GM18505 (cell line): ENCODE measurements around the gene PLA2G4E.

Source experiments
- ATAC-seq: cut with Tn5 transposase; IDR thresholded peaks from one replicate; pipeline ENCODE4 v1.9.1; 2021; ENCODE audit not compliant: unreplicated experiment
- POLR2A ChIP-seq: IDR thresholded peaks from 4 replicates; pipeline ENCODE4 v1.6.1; 2011; ENCODE audit warnings: borderline replicate concordance; ENCODE audit not compliant: insufficient read depth, insufficient read length; ENCODE audit errors: extremely low read depth

The PLA2G4E gene

GRCh38 chr15:41989573-41990242 is 31.1 kb downstream of the PLA2G4E start:
- peak; percentile 52 for ATAC-seq
- TF ChIP-seq POLR2A, result no peak

GRCh38 chr15:41988896-41989572 is 31.8 kb downstream of the PLA2G4E start:
- TF ChIP-seq POLR2A, result no peak
- no peak for ATAC-seq

GRCh38 chr15:41987925-41988275 is 32.9 kb downstream of the PLA2G4E start:
- no peak for TF ChIP-seq POLR2A
- no peak for ATAC-seq

GRCh38 chr15:41987246-41987924 is 33.5 kb downstream of the PLA2G4E start:
- no peak for ATAC-seq
- TF ChIP-seq POLR2A, result no peak

GRCh38 chr15:41985236-41986160 is 35.3 kb downstream of the PLA2G4E start:
- no peak for ATAC-seq
- no peak for TF ChIP-seq POLR2A

- no peak for ATAC-seq
- TF ChIP-seq POLR2A, result no peak
Observed at GRCh38 chr15:41984622-41985021, 36.2 kb downstream of the PLA2G4E start.

GRCh38 chr15:41983621-41984571 is 36.9 kb downstream of the PLA2G4E start:
- no peak for TF ChIP-seq POLR2A
- no peak for ATAC-seq

GRCh38 chr15:41983221-41983620 is 37.6 kb downstream of the PLA2G4E start:
- no peak for TF ChIP-seq POLR2A
- no peak for ATAC-seq

GRCh38 chr15:41982133-41982930 is 38.5 kb downstream of the PLA2G4E start:
- no peak for TF ChIP-seq POLR2A
- ATAC-seq, result no peak

DNA sequence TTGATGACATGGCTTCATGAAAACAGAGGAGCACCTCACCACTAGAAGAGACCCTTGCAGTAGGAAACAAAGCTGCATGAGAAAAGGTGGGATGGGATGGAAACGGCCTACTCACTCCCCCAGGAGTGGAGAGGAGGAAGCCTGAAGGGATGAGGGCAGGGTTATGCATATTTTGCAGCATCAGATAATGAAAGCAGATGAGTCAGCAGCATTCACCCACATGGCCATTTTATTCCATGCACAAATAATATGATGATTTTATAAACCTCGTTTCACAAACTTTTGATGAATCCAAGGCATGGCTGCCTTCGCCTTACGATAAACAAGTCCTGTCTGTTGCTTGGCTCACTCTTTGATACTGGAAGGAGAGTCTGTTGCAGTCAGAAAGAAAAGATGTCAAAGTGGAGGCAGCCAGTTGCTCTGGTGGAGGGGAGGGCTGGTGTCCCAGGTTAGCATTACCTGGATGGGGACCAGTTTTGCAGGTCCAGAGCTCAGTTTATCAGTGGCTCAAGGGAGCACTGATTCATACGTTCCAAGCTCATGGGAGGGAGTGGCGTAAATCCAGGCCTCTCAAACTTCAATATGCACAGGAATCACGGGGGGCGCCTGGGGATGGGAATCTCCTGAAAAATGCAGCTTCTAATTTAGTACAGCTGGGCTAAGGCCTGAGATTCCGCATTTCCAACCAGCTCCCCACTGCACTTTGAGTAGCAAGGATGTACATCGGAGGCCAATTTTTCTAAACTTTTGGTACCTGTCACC is 39.3 kb downstream of the PLA2G4E start:
- ATAC-seq, result no peak
- TF ChIP-seq POLR2A, result no peak
